K562 (cell line): ENCODE results near the gene CTDNEP1. TPM values are rescaled to one million over a fixed set of nuclear protein-coding genes. Genes with fewer than 3 reads are reported as not detected.
A peak's percentile ranks its signal among the peaks of the same experiment; 100 is the strongest.

Source experiments
- ATF3 ChIP-seq, 2 experiments: fragments of 450-650 bp in 1 of 2; sonication (generic) in 1 of 2; formaldehyde crosslinking in 1 of 2; IDR thresholded peaks in 1 of 2; conservative IDR thresholded peaks in 1 of 2; 2 replicates each; pipeline versions ENCODE4 v1.6.1 to v1.8.1; 2016 to 2023; ENCODE audit warnings: mild to moderate bottlenecking in 2 of 2, moderate library complexity in 2 of 2, inconsistent platforms in 1 of 2, missing genetic modification reagents in 1 of 2
- CREB3 ChIP-seq: fragments of 450-650 bp; conservative IDR thresholded peaks from 2 replicates; pipeline ENCODE4 v1.6.1; 2016; ENCODE audit warnings: missing genetic modification characterization, low read depth, mild to moderate bottlenecking, missing compliant biosample characterization, moderate library complexity
- CREB5 ChIP-seq: fragments of 250-450 bp; sonication (Bioruptor Pico); IDR thresholded peaks from 2 replicates; pipeline ENCODE4 v1.5.0; 2020; ENCODE audit warnings: mild to moderate bottlenecking
- FOXK2 ChIP-seq, 2 experiments: fragments of 450-650 bp; IDR thresholded peaks in 1 of 2; conservative IDR thresholded peaks in 1 of 2; 2 replicates each; pipeline ENCODE4 v1.6.1; 2016; ENCODE audit warnings: low read depth in 2 of 2, mild to moderate bottlenecking in 1 of 2
- FOXP4 ChIP-seq: sonication (generic); formaldehyde crosslinking; IDR thresholded peaks from 2 replicates; pipeline ENCODE4 v1.8.0; 2022; ENCODE audit warnings: mild to moderate bottlenecking, missing genetic modification reagents, borderline replicate concordance
- GTF2F1 ChIP-seq: IDR thresholded peaks from 2 replicates; pipeline ENCODE4 v1.6.1; 2011; ENCODE audit warnings: low read depth, low read length, improper control_type of control experiment
- HDAC8 ChIP-seq: fragments of 450-650 bp; IDR thresholded peaks from 2 replicates; pipeline ENCODE4 v1.6.1; 2016; ENCODE audit warnings: mild to moderate bottlenecking, missing genetic modification characterization, moderate library complexity, missing compliant biosample characterization
- LARP7 ChIP-seq: fragments of 450-650 bp; IDR thresholded peaks from 2 replicates; pipeline ENCODE4 v1.6.1; 2016
- MCM3 ChIP-seq: fragments of 450-650 bp; IDR thresholded peaks from 2 replicates; pipeline ENCODE4 v1.6.1; 2016
- MYNN ChIP-seq, 2 experiments: sonication (generic); formaldehyde crosslinking in 1 of 2; IDR thresholded peaks; 2 replicates each; pipeline versions ENCODE4 v1.5.0 to v1.6.1; 2016 to 2020; ENCODE audit warnings: antibody characterized with exemption in 1 of 2, missing genetic modification reagents in 1 of 2
- POLR2AphosphoS5 ChIP-seq: IDR thresholded peaks from 2 replicates; pipeline ENCODE4 v1.6.1; 2011; ENCODE audit warnings: mild to moderate bottlenecking, low read depth, low read length, moderate library complexity; ENCODE audit not compliant: control insufficient read depth, insufficient read depth
- SNRNP70 ChIP-seq: fragments of 200-400 bp; formaldehyde crosslinking; optimal IDR thresholded peaks from 2 replicates; pipeline ENCODE3; 2017; ENCODE audit warnings: low read depth, low read length
- TCF7L2 ChIP-seq: fragments of 150-350 bp; IDR thresholded peaks from 2 replicates; pipeline ENCODE4 v1.6.1; 2016; ENCODE audit warnings: low read depth, mild to moderate bottlenecking, low read length, moderate library complexity
- YY1 ChIP-seq, 3 experiments: IDR thresholded peaks; 2 replicates each; pipeline ENCODE4 v1.6.1; 2011; ENCODE audit warnings: low read length in 2 of 3, mild to moderate bottlenecking in 2 of 3, moderate library complexity in 2 of 3, borderline replicate concordance in 1 of 3, control low read depth in 1 of 3, low read depth in 1 of 3; ENCODE audit not compliant: insufficient read depth in 3 of 3, insufficient replicate concordance in 2 of 3, control insufficient read depth in 1 of 3, insufficient read length in 1 of 3; ENCODE audit errors: extremely low read depth in 1 of 3
- ZBTB34 ChIP-seq: fragments of 250-450 bp; sonication (Bioruptor Pico); IDR thresholded peaks from 2 replicates; pipeline ENCODE4 v1.8.0; 2021; ENCODE audit warnings: mild to moderate bottlenecking, moderate library complexity
- ZSCAN29 ChIP-seq: fragments of 450-650 bp; IDR thresholded peaks from 2 replicates; pipeline ENCODE4 v1.6.1; 2017
- polyA plus RNA-seq, 8 experiments: library from polyadenylated mRNA; depleted of rRNA in 4 of 8; stranded (reverse) in 5 of 8; unstranded in 3 of 8; fragments of >200 nt; fragmentation: Nextera tagmentation in 2 of 8; fragmentation: Illumina TruSeq in 1 of 8; extraction: Ambion mirVana in 2 of 8; extraction: Trizol in 1 of 8; gene quantifications; 2 replicates each; pipeline versions ENCODE4 v1.2.1 to v1.2.3, GENCODE V29; 2011 to 2014; ENCODE audit warnings: inconsistent platforms in 1 of 8, missing spikeins in 1 of 8
- total RNA-seq, 7 experiments: library from RNA; depleted of rRNA in 6 of 7; stranded (reverse); fragments of >200 nt in 6 of 7; fragmentation: Illumina TruSeq in 2 of 7; extraction: Trizol in 2 of 7; gene quantifications; 2 replicates each; pipeline versions ENCODE4 v1.2.1 to v1.2.3, GENCODE V29; 2011 to 2021; ENCODE audit warnings: low replicate concordance in 1 of 7

Gene CTDNEP1
- total and polyA plus RNA-seq, 9 of the 15 experiments (the other 6 are each of a cell fraction or from before 2014, with no cell fraction given) = 10.7 to 150 (median 28.5) TPM

- TF ChIP-seq POLR2AphosphoS5 (peak; percentile 66; the same call in 1 of the 2 replicates), MYNN (IDR thresholded peaks at IDR 0.05) (peak; percentile 70), MYNN (CRISPR knock-in tag; IDR thresholded peaks at IDR 0.05) (no peak), ZSCAN29 (no peak), MCM3 (no peak), SNRNP70 (no peak), GTF2F1 (no peak), FOXP4 (no peak), TCF7L2 (no peak), FOXK2 (conservative IDR thresholded peaks at IDR 0.05 in 1 of 2, IDR thresholded peaks at IDR 0.05 in 1 of 2; ENCODE audit: low read depth in 2 of 2) (peak; percentile 91 to 94), YY1 (IDR thresholded peaks at IDR 0.05; ENCODE audit: borderline replicate concordance in 1 of 3, control insufficient read depth in 1 of 3, extremely low read depth in 1 of 3, insufficient read depth in 3 of 3, insufficient read length in 1 of 3, insufficient replicate concordance in 2 of 3, low read depth in 1 of 3, low read length in 2 of 3) (peak in 1 of 3 experiments; percentile 33), CREB5 (0 out of 2 replicates have a peak, but pooled peaks have one; percentile 28), ZBTB34 (CRISPR knock-in tag) (no peak), ATF3 (IDR thresholded peaks at IDR 0.05) (peak; percentile 72; the same call in 1 of the 2 replicates), ATF3 (CRISPR knock-in tag; conservative IDR thresholded peaks at IDR 0.05) (no peak), LARP7 (no peak), HDAC8 (tag) (no peak), CREB3 (no peak)
These were observed 8.6 kb downstream of the CTDNEP1 start (continued) for GRCh38 chr17:7242717-7243452.
